ENCODE data around the gene VASH2. TPM values are rescaled to one million over a fixed set of nuclear protein-coding genes. Genes with fewer than 3 reads are reported as not detected.

VASH2 gene
- total and polyA plus RNA-seq, 2 experiments from 2014 or later, result 129 to 381 TPM

DNA sequence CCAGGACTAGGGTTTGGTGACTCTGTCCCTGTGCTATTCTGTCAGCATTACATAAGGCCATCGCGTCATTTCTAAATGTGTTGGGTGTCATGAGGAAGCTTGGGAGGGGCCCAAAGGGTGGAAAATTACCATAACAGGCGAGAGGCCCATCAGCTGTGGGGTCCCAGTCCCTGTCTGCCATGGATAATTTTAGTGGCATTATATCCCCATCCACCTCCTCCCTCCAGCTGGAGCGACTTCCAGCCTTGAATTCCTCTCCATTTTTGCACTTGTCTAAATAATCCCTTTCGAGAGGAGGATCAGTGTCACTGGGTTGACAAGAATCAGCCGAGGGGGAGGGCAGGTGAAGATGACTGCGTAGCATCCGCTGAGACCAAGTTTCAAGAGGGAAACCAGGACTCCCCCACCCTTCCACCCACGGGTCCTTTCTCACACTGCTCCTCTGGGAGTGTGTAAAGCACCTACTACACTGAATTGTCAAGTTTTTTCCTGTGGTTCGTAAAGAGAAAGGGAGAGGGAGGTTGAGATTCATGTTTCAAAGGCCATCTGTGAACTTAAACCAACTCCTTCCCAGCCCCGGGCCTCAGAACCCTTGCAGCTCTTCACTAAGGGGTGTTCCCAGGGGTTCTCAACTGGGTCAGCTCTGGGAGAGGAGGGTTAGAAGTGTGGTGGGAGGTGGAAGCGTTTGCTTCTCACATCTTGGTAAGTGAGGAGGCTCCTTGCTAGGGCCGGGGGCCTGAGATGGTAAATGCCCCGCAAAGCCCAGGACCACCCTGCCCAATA is 29.2 kb downstream of the VASH2 start:
- peaks cover 72% of the 10 kb centered on the region for H3K36me3 ChIP-seq (ENCODE audit: insufficient read depth)
- peaks cover 28% of the 10 kb centered on the region for H3K27me3 Mint-ChIP-seq (ENCODE audit: insufficient read depth, low read depth, poor library complexity)
- TF ChIP-seq ZNF114 (CRISPR knock-in tag; IDR thresholded peaks at IDR 0.05), result no peak
- TF ChIP-seq, protein P1, sequence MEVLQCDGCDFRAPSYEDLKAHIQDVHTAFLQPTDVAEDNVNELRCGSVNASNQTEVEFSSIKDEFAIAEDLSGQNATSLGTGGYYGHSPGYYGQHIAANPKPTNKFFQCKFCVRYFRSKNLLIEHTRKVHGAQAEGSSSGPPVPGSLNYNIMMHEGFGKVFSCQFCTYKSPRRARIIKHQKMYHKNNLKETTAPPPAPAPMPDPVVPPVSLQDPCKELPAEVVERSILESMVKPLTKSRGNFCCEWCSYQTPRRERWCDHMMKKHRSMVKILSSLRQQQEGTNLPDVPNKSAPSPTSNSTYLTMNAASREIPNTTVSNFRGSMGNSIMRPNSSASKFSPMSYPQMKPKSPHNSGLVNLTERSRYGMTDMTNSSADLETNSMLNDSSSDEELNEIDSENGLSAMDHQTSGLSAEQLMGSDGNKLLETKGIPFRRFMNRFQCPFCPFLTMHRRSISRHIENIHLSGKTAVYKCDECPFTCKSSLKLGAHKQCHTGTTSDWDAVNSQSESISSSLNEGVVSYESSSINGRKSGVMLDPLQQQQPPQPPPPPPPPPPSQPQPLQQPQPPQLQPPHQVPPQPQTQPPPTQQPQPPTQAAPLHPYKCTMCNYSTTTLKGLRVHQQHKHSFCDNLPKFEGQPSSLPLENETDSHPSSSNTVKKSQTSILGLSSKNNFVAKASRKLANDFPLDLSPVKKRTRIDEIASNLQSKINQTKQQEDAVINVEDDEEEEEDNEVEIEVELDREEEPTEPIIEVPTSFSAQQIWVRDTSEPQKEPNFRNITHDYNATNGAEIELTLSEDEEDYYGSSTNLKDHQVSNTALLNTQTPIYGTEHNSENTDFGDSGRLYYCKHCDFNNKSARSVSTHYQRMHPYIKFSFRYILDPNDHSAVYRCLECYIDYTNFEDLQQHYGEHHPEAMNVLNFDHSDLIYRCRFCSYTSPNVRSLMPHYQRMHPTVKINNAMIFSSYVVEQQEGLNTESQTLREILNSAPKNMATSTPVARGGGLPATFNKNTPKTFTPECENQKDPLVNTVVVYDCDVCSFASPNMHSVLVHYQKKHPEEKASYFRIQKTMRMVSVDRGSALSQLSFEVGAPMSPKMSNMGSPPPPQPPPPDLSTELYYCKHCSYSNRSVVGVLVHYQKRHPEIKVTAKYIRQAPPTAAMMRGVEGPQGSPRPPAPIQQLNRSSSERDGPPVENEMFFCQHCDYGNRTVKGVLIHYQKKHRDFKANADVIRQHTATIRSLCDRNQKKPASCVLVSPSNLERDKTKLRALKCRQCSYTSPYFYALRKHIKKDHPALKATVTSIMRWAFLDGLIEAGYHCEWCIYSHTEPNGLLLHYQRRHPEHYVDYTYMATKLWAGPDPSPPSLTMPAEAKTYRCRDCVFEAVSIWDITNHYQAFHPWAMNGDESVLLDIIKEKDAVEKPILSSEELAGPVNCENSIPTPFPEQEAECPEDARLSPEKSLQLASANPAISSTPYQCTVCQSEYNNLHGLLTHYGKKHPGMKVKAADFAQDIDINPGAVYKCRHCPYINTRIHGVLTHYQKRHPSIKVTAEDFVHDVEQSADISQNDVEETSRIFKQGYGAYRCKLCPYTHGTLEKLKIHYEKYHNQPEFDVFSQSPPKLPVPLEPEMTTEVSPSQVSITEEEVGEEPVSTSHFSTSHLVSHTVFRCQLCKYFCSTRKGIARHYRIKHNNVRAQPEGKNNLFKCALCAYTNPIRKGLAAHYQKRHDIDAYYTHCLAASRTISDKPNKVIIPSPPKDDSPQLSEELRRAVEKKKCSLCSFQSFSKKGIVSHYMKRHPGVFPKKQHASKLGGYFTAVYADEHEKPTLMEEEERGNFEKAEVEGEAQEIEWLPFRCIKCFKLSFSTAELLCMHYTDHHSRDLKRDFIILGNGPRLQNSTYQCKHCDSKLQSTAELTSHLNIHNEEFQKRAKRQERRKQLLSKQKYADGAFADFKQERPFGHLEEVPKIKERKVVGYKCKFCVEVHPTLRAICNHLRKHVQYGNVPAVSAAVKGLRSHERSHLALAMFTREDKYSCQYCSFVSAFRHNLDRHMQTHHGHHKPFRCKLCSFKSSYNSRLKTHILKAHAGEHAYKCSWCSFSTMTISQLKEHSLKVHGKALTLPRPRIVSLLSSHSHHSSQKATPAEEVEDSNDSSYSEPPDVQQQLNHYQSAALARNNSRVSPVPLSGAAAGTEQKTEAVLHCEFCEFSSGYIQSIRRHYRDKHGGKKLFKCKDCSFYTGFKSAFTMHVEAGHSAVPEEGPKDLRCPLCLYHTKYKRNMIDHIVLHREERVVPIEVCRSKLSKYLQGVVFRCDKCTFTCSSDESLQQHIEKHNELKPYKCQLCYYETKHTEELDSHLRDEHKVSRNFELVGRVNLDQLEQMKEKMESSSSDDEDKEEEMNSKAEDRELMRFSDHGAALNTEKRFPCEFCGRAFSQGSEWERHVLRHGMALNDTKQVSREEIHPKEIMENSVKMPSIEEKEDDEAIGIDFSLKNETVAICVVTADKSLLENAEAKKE (CRISPR knock-in tag; IDR thresholded peaks at IDR 0.05), result no peak
- no peak for TF ChIP-seq NANOG (IDR thresholded peaks at IDR 0.05; ENCODE audit: borderline replicate concordance)
- no peak for TF ChIP-seq POLR2AphosphoS5 (IDR thresholded peaks at IDR 0.05; ENCODE audit: low read depth)
- TF ChIP-seq CREB1 (CRISPR knock-in tag; IDR thresholded peaks at IDR 0.05; ENCODE audit: low read depth), result no peak
- TF ChIP-seq ZNF331 (CRISPR knock-in tag; IDR thresholded peaks at IDR 0.05; ENCODE audit: low read depth), result no peak
- TF ChIP-seq JUNB (IDR thresholded peaks at IDR 0.05; ENCODE audit: unreplicated experiment), result no peak
- TF ChIP-seq, protein P2, sequence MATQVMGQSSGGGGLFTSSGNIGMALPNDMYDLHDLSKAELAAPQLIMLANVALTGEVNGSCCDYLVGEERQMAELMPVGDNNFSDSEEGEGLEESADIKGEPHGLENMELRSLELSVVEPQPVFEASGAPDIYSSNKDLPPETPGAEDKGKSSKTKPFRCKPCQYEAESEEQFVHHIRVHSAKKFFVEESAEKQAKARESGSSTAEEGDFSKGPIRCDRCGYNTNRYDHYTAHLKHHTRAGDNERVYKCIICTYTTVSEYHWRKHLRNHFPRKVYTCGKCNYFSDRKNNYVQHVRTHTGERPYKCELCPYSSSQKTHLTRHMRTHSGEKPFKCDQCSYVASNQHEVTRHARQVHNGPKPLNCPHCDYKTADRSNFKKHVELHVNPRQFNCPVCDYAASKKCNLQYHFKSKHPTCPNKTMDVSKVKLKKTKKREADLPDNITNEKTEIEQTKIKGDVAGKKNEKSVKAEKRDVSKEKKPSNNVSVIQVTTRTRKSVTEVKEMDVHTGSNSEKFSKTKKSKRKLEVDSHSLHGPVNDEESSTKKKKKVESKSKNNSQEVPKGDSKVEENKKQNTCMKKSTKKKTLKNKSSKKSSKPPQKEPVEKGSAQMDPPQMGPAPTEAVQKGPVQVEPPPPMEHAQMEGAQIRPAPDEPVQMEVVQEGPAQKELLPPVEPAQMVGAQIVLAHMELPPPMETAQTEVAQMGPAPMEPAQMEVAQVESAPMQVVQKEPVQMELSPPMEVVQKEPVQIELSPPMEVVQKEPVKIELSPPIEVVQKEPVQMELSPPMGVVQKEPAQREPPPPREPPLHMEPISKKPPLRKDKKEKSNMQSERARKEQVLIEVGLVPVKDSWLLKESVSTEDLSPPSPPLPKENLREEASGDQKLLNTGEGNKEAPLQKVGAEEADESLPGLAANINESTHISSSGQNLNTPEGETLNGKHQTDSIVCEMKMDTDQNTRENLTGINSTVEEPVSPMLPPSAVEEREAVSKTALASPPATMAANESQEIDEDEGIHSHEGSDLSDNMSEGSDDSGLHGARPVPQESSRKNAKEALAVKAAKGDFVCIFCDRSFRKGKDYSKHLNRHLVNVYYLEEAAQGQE (IDR thresholded peaks at IDR 0.05; ENCODE audit: unreplicated experiment), result no peak
- TF ChIP-seq, protein P3, sequence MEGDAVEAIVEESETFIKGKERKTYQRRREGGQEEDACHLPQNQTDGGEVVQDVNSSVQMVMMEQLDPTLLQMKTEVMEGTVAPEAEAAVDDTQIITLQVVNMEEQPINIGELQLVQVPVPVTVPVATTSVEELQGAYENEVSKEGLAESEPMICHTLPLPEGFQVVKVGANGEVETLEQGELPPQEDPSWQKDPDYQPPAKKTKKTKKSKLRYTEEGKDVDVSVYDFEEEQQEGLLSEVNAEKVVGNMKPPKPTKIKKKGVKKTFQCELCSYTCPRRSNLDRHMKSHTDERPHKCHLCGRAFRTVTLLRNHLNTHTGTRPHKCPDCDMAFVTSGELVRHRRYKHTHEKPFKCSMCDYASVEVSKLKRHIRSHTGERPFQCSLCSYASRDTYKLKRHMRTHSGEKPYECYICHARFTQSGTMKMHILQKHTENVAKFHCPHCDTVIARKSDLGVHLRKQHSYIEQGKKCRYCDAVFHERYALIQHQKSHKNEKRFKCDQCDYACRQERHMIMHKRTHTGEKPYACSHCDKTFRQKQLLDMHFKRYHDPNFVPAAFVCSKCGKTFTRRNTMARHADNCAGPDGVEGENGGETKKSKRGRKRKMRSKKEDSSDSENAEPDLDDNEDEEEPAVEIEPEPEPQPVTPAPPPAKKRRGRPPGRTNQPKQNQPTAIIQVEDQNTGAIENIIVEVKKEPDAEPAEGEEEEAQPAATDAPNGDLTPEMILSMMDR (conservative IDR thresholded peaks at IDR 0.05; ENCODE audit: low read depth in 2 of 2), result no peak
- no peak for TF ChIP-seq EZH2 (IDR thresholded peaks at IDR 0.05; ENCODE audit: low read depth, unreplicated experiment)
- TF ChIP-seq EZH2phosphoT487 (IDR thresholded peaks at IDR 0.05; ENCODE audit: unreplicated experiment), result no peak
- TF ChIP-seq STAT1 (IDR thresholded peaks at IDR 0.05; ENCODE audit: unreplicated experiment), result no peak
- TF ChIP-seq, protein P4, sequence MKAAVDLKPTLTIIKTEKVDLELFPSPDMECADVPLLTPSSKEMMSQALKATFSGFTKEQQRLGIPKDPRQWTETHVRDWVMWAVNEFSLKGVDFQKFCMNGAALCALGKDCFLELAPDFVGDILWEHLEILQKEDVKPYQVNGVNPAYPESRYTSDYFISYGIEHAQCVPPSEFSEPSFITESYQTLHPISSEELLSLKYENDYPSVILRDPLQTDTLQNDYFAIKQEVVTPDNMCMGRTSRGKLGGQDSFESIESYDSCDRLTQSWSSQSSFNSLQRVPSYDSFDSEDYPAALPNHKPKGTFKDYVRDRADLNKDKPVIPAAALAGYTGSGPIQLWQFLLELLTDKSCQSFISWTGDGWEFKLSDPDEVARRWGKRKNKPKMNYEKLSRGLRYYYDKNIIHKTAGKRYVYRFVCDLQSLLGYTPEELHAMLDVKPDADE (IDR thresholded peaks at IDR 0.05), result no peak
- peaks cover 1% of the 10 kb centered on the region; the same call in 1 of the 2 replicates for H3K9me2 ChIP-seq (ENCODE audit: insufficient read depth)
- peaks cover 51% of the 10 kb centered on the region for H4K20me1 ChIP-seq (replicated peaks; ENCODE audit: insufficient read depth)
- H3K27ac ChIP-seq (ENCODE audit: low read depth), result peak overlapping the region; percentile 90
- H3K4me1 ChIP-seq (ENCODE audit: insufficient read depth), result peaks cover 81% of the 10 kb centered on the region
- no peak for ATAC-seq
- H3K4me2 ChIP-seq, result 0 out of 2 replicates have a peak overlapping the region, but pooled peaks have one; percentile 32
- H3K4me1 Mint-ChIP-seq, result peaks cover 79% of the 10 kb centered on the region
- peaks cover 7% of the 10 kb centered on the region; the same call in 1 of the 2 replicates for H3K79me2 ChIP-seq (replicated peaks; ENCODE audit: insufficient read depth)
- H3K36me3 Mint-ChIP-seq (ENCODE audit: low read depth), result peaks cover 97% of the 10 kb centered on the region
- no peaks in the 10 kb centered on the region; the same call in 2 of the 3 replicates for H3K9me3 Mint-ChIP-seq
- no peak for DNase-seq (ENCODE audit: low spot score)
- no peak overlapping the region for H2AFZ ChIP-seq
- H3K4me3 ChIP-seq, result no peak overlapping the region
- 0 out of 2 replicates have a peak overlapping the region, but pooled peaks have one; percentile 15 for H3K27ac Mint-ChIP-seq
- no peaks in the 10 kb centered on the region for H3K27me3 ChIP-seq (ENCODE audit: insufficient read depth)
- no peak overlapping the region for H3K4me3 Mint-ChIP-seq
- H3F3A ChIP-seq (replicated peaks; ENCODE audit: low read depth), result peaks cover 98% of the 10 kb centered on the region
